Measurements from ENCODE around the gene MSGN1.
A peak's percentile ranks its signal among the peaks of the same experiment; 100 is the strongest.

MSGN1 gene

DNA sequence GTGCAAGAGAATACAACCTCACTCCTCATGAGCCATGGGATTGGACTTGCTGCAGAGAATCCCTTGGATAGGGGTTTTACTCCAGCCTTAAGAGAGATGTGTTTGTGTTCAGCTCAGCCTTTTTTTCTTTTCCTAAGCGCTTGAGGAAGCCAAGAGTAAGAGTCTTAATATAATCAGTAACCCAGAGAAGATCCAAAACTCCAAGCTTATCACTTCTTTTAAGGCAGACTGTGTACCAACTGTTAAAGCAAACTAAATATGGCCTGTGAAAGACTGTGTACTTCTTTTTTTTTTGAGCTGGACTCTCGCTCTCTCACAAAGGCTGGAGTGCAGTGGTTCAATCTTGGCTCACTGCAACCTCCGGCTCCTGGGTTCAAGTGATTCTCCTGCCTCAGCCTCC, 30.4 kb downstream of the MSGN1 start:
- no peak for DNase-seq

DNA sequence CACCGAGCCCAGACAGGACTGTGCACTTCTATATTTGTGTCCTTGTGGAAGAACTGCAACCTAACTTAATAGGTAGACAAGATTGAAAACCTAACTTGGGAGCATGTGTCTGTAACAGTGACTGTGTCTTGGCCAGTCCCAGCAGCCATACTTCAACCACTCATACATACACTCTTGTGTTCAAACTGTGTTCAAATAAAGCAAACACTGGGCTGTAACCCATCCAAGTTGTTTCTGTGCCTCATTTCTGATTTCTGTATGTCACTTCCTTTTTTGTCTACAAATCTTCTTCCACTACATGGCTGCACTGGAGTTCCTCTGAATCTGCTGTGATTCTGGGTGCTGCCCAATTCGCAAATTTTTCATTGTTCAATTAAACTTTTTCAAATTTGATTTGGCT, 31.0 kb downstream of the MSGN1 start:
- no peak for DNase-seq

DNA sequence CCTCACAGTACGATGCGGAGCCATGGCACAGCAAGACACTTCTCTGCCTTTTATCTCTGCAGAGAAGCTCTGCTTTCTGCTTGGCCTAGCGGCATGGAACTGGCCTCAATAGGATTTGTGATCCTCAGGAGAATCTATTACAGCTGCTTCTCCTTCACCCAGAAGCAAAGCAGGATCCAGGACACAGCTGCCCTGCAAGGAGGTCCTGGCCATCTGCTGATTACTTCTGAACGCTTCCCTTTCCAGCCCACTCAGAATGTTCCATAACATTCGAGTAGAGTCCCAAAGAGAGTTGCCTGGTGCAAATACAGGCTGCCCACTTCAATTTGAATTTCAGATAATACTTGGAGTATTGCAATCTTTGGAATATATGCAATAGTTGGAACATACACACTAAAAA, 33.0 kb downstream of the MSGN1 start:
- no peak for DNase-seq

DNA sequence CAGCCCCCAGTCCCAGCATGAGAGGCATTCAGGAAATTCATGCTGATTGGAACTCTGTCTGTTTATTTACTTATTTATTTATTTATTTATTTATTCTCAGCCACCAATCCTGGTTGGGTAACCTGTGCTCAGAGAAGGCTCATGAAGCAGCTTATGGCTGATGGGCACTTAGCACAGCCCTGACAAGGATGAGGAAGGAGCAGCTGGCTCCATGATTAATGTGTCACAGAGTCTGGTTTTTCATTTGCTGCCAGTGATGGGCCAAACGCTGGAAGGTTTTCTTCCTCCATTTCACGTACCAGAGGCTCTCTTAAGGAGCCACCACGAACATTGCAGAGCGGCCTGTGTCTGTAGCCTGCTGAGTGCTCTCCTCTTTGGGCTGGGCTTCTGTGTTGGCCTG, 33.9 kb downstream of the MSGN1 start:
- DNase-seq = no peak

DNA sequence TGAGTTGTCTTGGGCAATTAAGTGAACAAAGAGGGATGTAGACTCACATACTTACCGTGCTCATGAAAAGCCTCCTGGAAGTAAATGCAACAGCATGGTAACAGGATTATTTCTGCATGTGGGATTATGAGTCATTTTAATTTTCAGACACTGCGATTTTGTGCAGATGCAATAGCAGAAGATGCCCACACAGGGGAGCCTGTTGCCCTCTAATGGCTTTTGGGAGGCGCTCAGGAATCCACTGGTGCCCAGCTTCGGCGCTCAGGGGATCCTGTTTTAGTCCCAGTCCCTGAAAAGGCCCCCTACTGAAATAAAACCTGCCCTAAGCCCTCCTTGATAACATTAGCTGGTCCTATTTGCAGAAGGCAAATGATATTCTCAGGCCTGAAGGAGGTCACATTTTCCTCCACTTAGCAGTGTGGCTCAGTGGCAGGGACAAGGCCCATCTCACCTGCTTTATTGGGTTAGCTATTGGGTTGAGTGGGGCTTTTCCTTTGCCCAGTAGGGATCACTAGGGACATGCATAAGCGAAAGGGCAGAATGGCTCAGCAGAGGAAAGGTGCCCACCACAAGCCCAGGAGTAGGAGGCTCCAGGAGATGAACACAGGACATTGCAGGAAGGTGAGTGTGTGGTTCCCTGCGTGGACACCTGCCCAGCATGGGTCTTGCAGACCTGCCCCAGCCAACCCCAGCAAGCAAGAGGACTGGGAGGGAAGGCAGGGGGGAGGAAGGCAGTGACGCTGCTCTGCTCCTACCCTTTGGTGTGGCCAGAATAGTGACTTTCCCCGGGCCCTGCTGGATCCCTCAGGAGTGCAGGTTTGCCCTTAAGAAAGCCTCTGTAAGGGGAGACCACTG, 35.7 kb downstream of the MSGN1 start:
- peak in 39 of 56 donors; percentile 4 to 62 (median 22) for DNase-seq

DNA sequence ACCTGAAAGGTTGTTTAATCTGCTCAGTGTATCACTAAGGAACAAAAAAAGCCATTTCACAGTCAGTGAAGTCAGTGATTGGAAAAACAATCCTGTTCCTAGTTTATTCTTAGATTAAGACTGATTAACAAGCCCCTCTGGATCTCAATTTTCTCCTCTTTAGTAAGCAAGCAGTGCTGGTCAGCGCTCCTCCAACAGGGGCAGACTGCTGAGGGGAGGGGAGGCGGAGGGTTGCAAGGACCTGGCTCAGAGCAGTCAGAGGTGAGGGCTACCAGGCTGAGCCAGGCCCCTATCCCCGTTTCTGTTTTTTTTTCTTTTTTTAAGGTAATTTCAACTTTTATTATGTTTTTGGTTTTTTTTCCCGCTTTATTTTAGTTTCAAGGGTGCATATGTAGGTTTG, 37.5 kb downstream of the MSGN1 start:
- no peak for DNase-seq

DNA sequence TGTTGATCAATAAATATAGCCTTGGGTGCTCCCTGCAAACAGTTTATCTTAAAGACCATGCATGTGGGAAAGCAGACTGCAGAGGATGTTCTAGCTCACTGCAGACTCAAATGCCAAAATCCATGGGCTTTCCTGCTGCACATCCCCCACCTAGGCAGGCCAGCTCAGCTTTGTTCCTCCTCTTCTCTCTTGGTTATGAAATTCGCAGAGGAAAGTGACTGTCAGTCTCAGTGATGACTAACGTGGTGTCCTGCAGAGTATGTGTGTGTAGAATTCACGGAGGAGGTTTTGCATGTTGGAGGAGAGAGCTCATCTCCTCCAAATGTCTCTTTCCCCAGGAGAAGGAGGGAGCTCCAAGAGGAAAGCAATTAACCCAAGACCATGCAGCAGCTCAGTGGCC, 40.8 kb downstream of the MSGN1 start:
- peak in 15 of 56 donors; percentile 4 to 67 (median 22) for DNase-seq

DNA sequence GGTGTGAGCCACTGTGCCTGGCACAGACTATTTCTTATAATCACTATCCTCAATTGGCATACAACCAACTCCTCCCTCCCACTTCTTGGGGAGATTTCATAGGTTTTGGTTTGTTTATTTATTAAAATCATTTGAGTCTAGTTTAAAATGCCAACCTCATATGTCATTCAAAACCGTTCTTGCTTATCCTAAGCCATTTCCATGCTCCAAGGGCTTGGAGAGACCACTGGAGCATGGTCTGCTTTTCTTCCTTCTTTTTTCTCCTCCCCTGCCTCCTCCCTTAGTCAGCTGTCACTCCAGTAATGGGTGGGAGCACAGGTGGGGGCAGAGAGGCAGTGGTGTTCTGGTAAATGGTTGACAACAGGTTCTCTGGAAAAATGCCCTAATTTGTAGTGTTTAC, 41.8 kb downstream of the MSGN1 start:
- DNase-seq = no peak

DNA sequence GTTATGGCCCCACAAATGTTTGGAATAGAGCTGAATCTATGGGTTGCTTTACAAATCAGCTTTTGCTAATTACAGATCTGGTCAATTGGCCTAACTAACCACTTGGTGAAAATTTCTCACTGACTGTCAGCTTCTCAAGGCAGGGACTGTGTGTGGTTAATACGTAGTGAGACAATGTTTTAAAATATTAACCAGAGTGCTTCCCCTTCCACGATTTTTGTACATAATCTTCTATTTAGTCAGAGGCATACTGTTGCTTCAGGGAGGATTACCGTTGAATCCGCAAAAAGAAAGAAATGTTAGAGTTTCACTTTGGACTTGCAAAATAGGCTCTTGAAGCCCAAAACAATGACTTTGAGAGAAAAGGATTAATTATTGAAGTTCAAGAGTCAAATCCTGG, 47.3 kb downstream of the MSGN1 start:
- no peak for DNase-seq

DNA sequence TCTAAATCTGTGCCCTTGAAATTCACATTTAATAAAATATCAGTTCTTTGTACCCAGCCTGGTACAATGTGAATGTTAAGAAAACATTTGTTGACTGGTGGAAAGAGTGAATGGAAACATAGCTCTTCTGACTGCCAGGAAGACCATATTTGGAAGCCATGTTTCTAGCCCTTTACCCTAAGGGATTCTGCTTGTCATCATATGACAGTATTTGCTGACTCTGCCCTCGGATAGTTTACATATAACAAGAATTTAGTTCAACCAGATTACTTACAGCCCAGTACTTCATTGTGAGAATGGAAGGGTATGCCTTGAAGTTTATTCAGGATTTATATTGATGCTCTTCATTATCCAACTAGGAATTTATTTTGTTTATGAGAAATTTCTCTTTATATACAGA, 48.4 kb downstream of the MSGN1 start:
- DNase-seq = no peak

DNA sequence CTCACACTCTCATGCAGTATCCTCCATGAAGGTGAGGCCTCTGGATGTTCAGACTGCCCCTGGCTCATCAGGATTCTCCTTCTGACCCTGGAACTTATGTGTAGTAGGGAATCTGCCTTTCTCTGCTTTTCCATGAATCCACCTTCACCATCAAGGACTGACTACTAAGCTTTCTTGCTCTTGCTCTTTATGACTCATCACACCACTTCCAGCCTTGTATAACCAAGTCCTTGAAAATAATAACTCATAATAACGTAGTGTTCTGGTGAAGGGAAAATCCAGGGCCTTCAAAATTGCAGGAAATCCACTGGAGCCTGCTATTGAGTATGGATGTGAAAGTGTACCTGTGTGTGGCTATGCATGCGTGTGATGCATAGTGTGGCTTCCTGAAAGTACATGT, 50.9 kb downstream of the MSGN1 start:
- no peak for DNase-seq

All from amygdala (tissue), 56 donors.